ENCODE results near the gene TRIM63.

- TF ChIP-seq POLR2A (IDR thresholded peaks at IDR 0.05) = no peak
- no peak for TF ChIP-seq POLR2AphosphoS5 (IDR thresholded peaks at IDR 0.05)
- no peak for TF ChIP-seq CTCF (IDR thresholded peaks at IDR 0.05)
- no peak for TF ChIP-seq EP300 (IDR thresholded peaks at IDR 0.05)
These were observed 54.6 kb downstream of the TRIM63 start for GRCh38 chr1:26012864-26013263.

Measured in upper lobe of left lung (tissue), 4 donors.